H1 (cell line): Measurements from ENCODE around the gene CTDNEP1. TPM values are rescaled to one million over a fixed set of nuclear protein-coding genes. Genes with fewer than 3 reads are reported as not detected.
A peak's percentile ranks its signal among the peaks of the same experiment; 100 is the strongest.

ENCODE experiments used
- ASH2L ChIP-seq: fragments of 200-600, 300-600 bp; sonication (generic); IDR thresholded peaks from one replicate; pipeline ENCODE4 v1.7.1; 2017; ENCODE audit warnings: low read length
- BCL11A ChIP-seq, 2 experiments: IDR thresholded peaks; one replicate each; pipeline ENCODE4 v1.6.1; 2011; ENCODE audit warnings: low read depth in 2 of 2, low read length in 2 of 2, mild to moderate bottlenecking in 2 of 2
- CEBPB ChIP-seq: IDR thresholded peaks from 2 replicates; pipeline ENCODE4 v1.6.1; 2012; ENCODE audit warnings: low read depth, low read length
- CHD2 ChIP-seq: IDR thresholded peaks from 2 replicates; pipeline ENCODE4 v1.6.1; 2012; ENCODE audit warnings: low read length, improper control_type of control experiment
- EGR1 ChIP-seq: IDR thresholded peaks from 2 replicates; pipeline ENCODE4 v1.6.1; 2011; ENCODE audit warnings: low read depth, low read length, borderline replicate concordance
- EP300 ChIP-seq, 2 experiments: IDR thresholded peaks; 1 replicate in 1 of 2; 2 replicates in 1 of 2; pipeline ENCODE4 v1.6.1; 2011 to 2012; ENCODE audit warnings: low read depth in 2 of 2, low read length in 2 of 2, mild to moderate bottlenecking in 2 of 2, borderline replicate concordance in 1 of 2, inconsistent platforms in 1 of 2, moderate library complexity in 1 of 2
- FOSL1 ChIP-seq: IDR thresholded peaks from 2 replicates; pipeline ENCODE4 v1.6.1; 2011; ENCODE audit warnings: mild to moderate bottlenecking, low read depth, low read length, moderate library complexity; ENCODE audit not compliant: insufficient read depth
- KDM5A ChIP-seq: fragments of 200-600 bp; IDR thresholded peaks from 2 replicates; pipeline ENCODE4 v1.7.1; 2012; ENCODE audit warnings: mild to moderate bottlenecking, low read length, inconsistent platforms, mixed read lengths
- MAFK ChIP-seq: IDR thresholded peaks from 2 replicates; pipeline ENCODE4 v1.6.1; 2012; ENCODE audit warnings: low read depth, mild to moderate bottlenecking, improper control_type of control experiment, low read length
- NRF1 ChIP-seq: IDR thresholded peaks from 2 replicates; pipeline ENCODE4 v1.6.1; 2011; ENCODE audit warnings: mild to moderate bottlenecking, low read depth, low read length, improper control_type of control experiment
- POU5F1 ChIP-seq: IDR thresholded peaks from 2 replicates; pipeline ENCODE4 v1.6.1; 2011; ENCODE audit warnings: low read depth, mild to moderate bottlenecking, low read length, moderate library complexity
- RAD21 ChIP-seq, 2 experiments: IDR thresholded peaks in 1 of 2; conservative IDR thresholded peaks in 1 of 2; 2 replicates each; pipeline ENCODE4 v1.6.1; 2011; ENCODE audit warnings: low read depth in 2 of 2, low read length in 2 of 2, improper control_type of control experiment in 1 of 2, inconsistent platforms in 1 of 2, mild to moderate bottlenecking in 1 of 2, moderate library complexity in 1 of 2
- RFX5 ChIP-seq: IDR thresholded peaks from 2 replicates; pipeline ENCODE4 v1.6.1; 2011; ENCODE audit warnings: low read depth, low read length, improper control_type of control experiment, borderline replicate concordance
- RXRA ChIP-seq: IDR thresholded peaks from 2 replicates; pipeline ENCODE4 v1.6.1; 2011; ENCODE audit warnings: low read depth, mild to moderate bottlenecking, low read length, moderate library complexity; ENCODE audit not compliant: insufficient read depth
- SIN3A ChIP-seq, 2 experiments: IDR thresholded peaks in 1 of 2; conservative IDR thresholded peaks in 1 of 2; 2 replicates each; pipeline ENCODE4 v1.6.1; 2011 to 2012; ENCODE audit warnings: low read length in 2 of 2, improper control_type of control experiment in 1 of 2, low read depth in 1 of 2, mild to moderate bottlenecking in 1 of 2
- SIX5 ChIP-seq: IDR thresholded peaks from 2 replicates; pipeline ENCODE4 v1.6.1; 2011; ENCODE audit warnings: mild to moderate bottlenecking, low read depth, low read length
- SP1 ChIP-seq: IDR thresholded peaks from 2 replicates; pipeline ENCODE4 v1.6.1; 2011; ENCODE audit warnings: low read depth, low read length
- SP2 ChIP-seq: IDR thresholded peaks from 2 replicates; pipeline ENCODE4 v1.6.1; 2012; ENCODE audit warnings: mild to moderate bottlenecking, low read length, inconsistent platforms
- TAF1 ChIP-seq: IDR thresholded peaks from 2 replicates; pipeline ENCODE4 v1.6.1; 2011; ENCODE audit warnings: mild to moderate bottlenecking, low read depth, low read length
- TAF7 ChIP-seq: optimal IDR thresholded peaks from 2 replicates; pipeline ENCODE3; 2011; ENCODE audit warnings: low read depth, mild to moderate bottlenecking, inconsistent platforms, low read length, moderate library complexity, borderline replicate concordance
- TBP ChIP-seq: IDR thresholded peaks from 2 replicates; pipeline ENCODE4 v1.6.1; 2011; ENCODE audit warnings: low read depth, low read length, improper control_type of control experiment
- TEAD4 ChIP-seq: IDR thresholded peaks from 2 replicates; pipeline ENCODE4 v1.6.1; 2012; ENCODE audit warnings: low read depth, low read length, inconsistent platforms, mixed read lengths
- USF2 ChIP-seq: IDR thresholded peaks from 2 replicates; pipeline ENCODE4 v1.6.1; 2011; ENCODE audit warnings: low read length, improper control_type of control experiment
- polyA plus RNA-seq, 7 experiments: library from polyadenylated mRNA; depleted of rRNA in 3 of 7; stranded (reverse) in 5 of 7; unstranded in 2 of 7; fragments of >200 nt in 5 of 7; fragments of 200-250 nt in 2 of 7; gene quantifications; 1 replicate in 5 of 7; 2 replicates in 1 of 7; 4 replicates in 1 of 7; pipeline versions ENCODE4 v1.2.1 to v1.2.3, GENCODE V29; 2011 to 2013; ENCODE audit warnings: missing spikeins in 2 of 7, mixed read lengths in 2 of 7
- total RNA-seq: library from RNA; stranded (reverse); fragmentation: NEBNext Ultra II Directional; extraction: Animal tissue kit (Norgen Biotek cat#: 25700); gene quantifications from 2 replicates; pipeline ENCODE4 v1.2.1, GENCODE V29; 2021

Gene CTDNEP1
- total and polyA plus RNA-seq, 2 of the 8 experiments (the other 6 are each of a cell fraction or from before 2014, with no cell fraction given), result 114 to 123 TPM

- TF ChIP-seq USF2 (no peak), RXRA (no peak), BCL11A (IDR thresholded peaks at IDR 0.05; ENCODE audit: low read depth in 2 of 2, low read length in 2 of 2) (no peak), FOSL1 (no peak), SP1 (peak; percentile 83; the same call in 1 of the 2 replicates), EP300 (IDR thresholded peaks at IDR 0.05; ENCODE audit: borderline replicate concordance in 1 of 2, low read depth in 2 of 2, low read length in 2 of 2) (peak in 1 of 2 experiments; percentile 7; a peak in 1 of 3 replicates), TEAD4 (peak; percentile 4), SP2 (no peak), RFX5 (peak; percentile 82), ASH2L (peak; percentile 24), TAF1 (no peak), NRF1 (no peak), RAD21 (IDR thresholded peaks at IDR 0.05 in 1 of 2, conservative IDR thresholded peaks at IDR 0.05 in 1 of 2; ENCODE audit: low read depth in 2 of 2, low read length in 2 of 2) (peak; percentile 23; a peak in 2 of 4 replicates), EGR1 (peak; percentile 53; the same call in 1 of the 2 replicates), MAFK (no peak), TAF7 (no peak), TBP (no peak), CEBPB (peak; percentile 84), POU5F1 (no peak), CHD2 (0 out of 2 replicates have a peak, but pooled peaks have one; percentile 38), KDM5A (no peak), SIN3A (conservative IDR thresholded peaks at IDR 0.05 in 1 of 2, IDR thresholded peaks at IDR 0.05 in 1 of 2; ENCODE audit: low read depth in 1 of 2, low read length in 2 of 2) (peak; percentile 55 to 94; a peak in 1 of 4 replicates), SIX5 (no peak)
Measured at GRCh38 chr17:7214300-7215135, 37.0 kb downstream of the CTDNEP1 start (continued).
